GM13977 (cell line): ENCODE measurements around the gene FAM162A.
A peak's percentile ranks its signal among the peaks of the same experiment; 100 is the strongest.

Experiments used
- DNase-seq: peaks from one replicate; pipeline ENCODE4 v3.0.0; 2012; ENCODE audit warnings: low spot score
- CTCF ChIP-seq: IDR thresholded peaks from 2 replicates; pipeline ENCODE4 v1.5.1; 2012; ENCODE audit warnings: mild to moderate bottlenecking, control low read depth; ENCODE audit not compliant: insufficient read depth; ENCODE audit errors: extremely low read depth, missing control alignments
- in situ Hi-C: fragments of 300-500 bp; cut with MboI; formaldehyde crosslinking; loops from one replicate; pipeline ENCODE4 v1.12.0; 2022; ENCODE audit warnings: low sequenced_read_pairs, low pct_unique_long_range_greater_than_20kb, mixed read lengths, inconsistent platforms; ENCODE audit not compliant: unreplicated experiment

FAM162A gene

GRCh38 chr3:122383771-122384697 lies at the start of gene FAM162A:
Gene FAM162A, plus strand, starts transcription at chr3:122384182. Its CDS starts 84 bp downstream, at chr3:122384266.
- TF ChIP-seq CTCF: peak; percentile 83
- in situ Hi-C loops: no loop called here
- DNase-seq: peak; percentile 91

GRCh38 chr3:122342803-122343202 lies 41.2 kb upstream of the FAM162A start:
- no peak for TF ChIP-seq CTCF
- in situ Hi-C loops: no loop called here

GRCh38 chr3:122343654-122344053 lies 40.3 kb upstream of the FAM162A start:
- no peak for TF ChIP-seq CTCF
- in situ Hi-C loops: no loop called here
- DNase-seq: no peak

More at GRCh38 chr3:122342803-122343202, 41.2 kb upstream of the FAM162A start:
- DNase-seq: no peak

GRCh38 chr3:122349171-122349570 lies 34.8 kb upstream of the FAM162A start:
- DNase-seq: no peak
- in situ Hi-C loops: no loop called here

GRCh38 chr3:122350814-122351418 lies 33.1 kb upstream of the FAM162A start:
- TF ChIP-seq CTCF: no peak
- in situ Hi-C loops: no loop called here
- DNase-seq: no peak

More at GRCh38 chr3:122349171-122349570, 34.8 kb upstream of the FAM162A start:
- no peak for TF ChIP-seq CTCF

GRCh38 chr3:122351612-122352011 lies 32.4 kb upstream of the FAM162A start:
- in situ Hi-C loops: no loop called here
- no peak for TF ChIP-seq CTCF
- DNase-seq: no peak
